Natural killer cell (primary cell): Measurements from ENCODE around the gene MED8. TPM values are rescaled to one million over a fixed set of nuclear protein-coding genes. Genes with fewer than 3 reads are reported as not detected.

ENCODE experiments used
- ATAC-seq, 3 donors: fragments of 150-1000 bp in 2 of 3; fragments of 200-7000 bp in 1 of 3; cut with Tn5 transposase; 1 replicate in 1 of 3; 2 replicates in 2 of 3; pipeline ENCODE4 v1.10.0; 2021; ENCODE audit warnings: mild to moderate bottlenecking in 2 of 3, moderate library complexity in 2 of 3
- DNase-seq, 2 donors: peaks; one replicate each; pipeline versions ENCODE4 v3.0.0 to v3.0.0-alpha.2; 2013 to 2021; ENCODE audit warnings: mixed read lengths in 1 of 2
- H3K27ac ChIP-seq: one replicate; pipeline ENCODE4 v1.5.1; 2013; ENCODE audit warnings: mild to moderate bottlenecking, low read length
- H3K27me3 ChIP-seq: one replicate; pipeline ENCODE4 v1.6.1; 2013; ENCODE audit warnings: low read length; ENCODE audit not compliant: control insufficient read depth, insufficient read depth
- H3K36me3 ChIP-seq: one replicate; pipeline ENCODE4 v1.6.1; 2013; ENCODE audit warnings: low read length; ENCODE audit not compliant: control insufficient read depth, insufficient read depth
- H3K4me1 ChIP-seq: one replicate; pipeline ENCODE4 v1.6.1; 2013; ENCODE audit warnings: low read length; ENCODE audit not compliant: control insufficient read depth, insufficient read depth
- H3K4me3 ChIP-seq: one replicate; pipeline ENCODE4 v1.5.1; 2013; ENCODE audit warnings: low read length
- H3K9me3 ChIP-seq: one replicate; pipeline ENCODE4 v1.6.1; 2013; ENCODE audit warnings: low read length; ENCODE audit not compliant: control insufficient read depth, insufficient read depth
- H3K27ac Mint-ChIP-seq, 2 donors: one replicate each; pipeline ENCODE4 v1.8.0; 2022; ENCODE audit warnings: mild to moderate bottlenecking in 2 of 2, mixed read lengths in 2 of 2, moderate library complexity in 1 of 2
- H3K27me3 Mint-ChIP-seq, 2 donors: one replicate each; pipeline ENCODE4 v1.8.0; 2022; ENCODE audit warnings: low read depth in 2 of 2, mixed read lengths in 2 of 2
- H3K36me3 Mint-ChIP-seq: one replicate; pipeline ENCODE4 v1.8.0; 2022; ENCODE audit warnings: mixed read lengths
- H3K4me1 Mint-ChIP-seq, 2 donors: one replicate each; pipeline ENCODE4 v1.8.0; 2022; ENCODE audit warnings: mixed read lengths in 2 of 2
- H3K4me3 Mint-ChIP-seq: one replicate; pipeline ENCODE4 v1.8.0; 2022; ENCODE audit warnings: mild to moderate bottlenecking, moderate library complexity, mixed read lengths
- H3K9me3 Mint-ChIP-seq, 2 donors: one replicate each; pipeline ENCODE4 v1.8.0; 2022; ENCODE audit warnings: mixed read lengths in 2 of 2
- WGBS: methylation state at CpG from one replicate; pipeline ENCODE4 v1.1.7; 2013; ENCODE audit warnings: missing lambda C conversion rate; ENCODE audit not compliant: insufficient coverage; 5-methylcytosine and 5-hydroxymethylcytosine counted together
- intact Hi-C: fragments of 100-400 bp; cut with micrococcal nuclease; formaldehyde crosslinking; loops from one replicate; pipeline ENCODE4 v1.14.2; 2022
- total RNA-seq, 4 donors: library from RNA; stranded (reverse); fragments of 120-200 nt in 1 of 4; gene quantifications; one replicate each; pipeline versions ENCODE4 v1.2.3 to v1.2.4, GENCODE V29; 2013 to 2022
- TF ChIP-seq, protein P1 (sequence below): fragments of 200-600 bp; IDR thresholded peaks from one replicate; pipeline ENCODE4 v1.8.0; 2022; ENCODE audit warnings: antibody characterized with exemption

Gene MED8
- total RNA-seq, 3 donors from 2014 or later (not counting 1 experiment from before 2014, with no cell fraction given): 17.8 to 26.8 (median 22.0) TPM

DNA sequence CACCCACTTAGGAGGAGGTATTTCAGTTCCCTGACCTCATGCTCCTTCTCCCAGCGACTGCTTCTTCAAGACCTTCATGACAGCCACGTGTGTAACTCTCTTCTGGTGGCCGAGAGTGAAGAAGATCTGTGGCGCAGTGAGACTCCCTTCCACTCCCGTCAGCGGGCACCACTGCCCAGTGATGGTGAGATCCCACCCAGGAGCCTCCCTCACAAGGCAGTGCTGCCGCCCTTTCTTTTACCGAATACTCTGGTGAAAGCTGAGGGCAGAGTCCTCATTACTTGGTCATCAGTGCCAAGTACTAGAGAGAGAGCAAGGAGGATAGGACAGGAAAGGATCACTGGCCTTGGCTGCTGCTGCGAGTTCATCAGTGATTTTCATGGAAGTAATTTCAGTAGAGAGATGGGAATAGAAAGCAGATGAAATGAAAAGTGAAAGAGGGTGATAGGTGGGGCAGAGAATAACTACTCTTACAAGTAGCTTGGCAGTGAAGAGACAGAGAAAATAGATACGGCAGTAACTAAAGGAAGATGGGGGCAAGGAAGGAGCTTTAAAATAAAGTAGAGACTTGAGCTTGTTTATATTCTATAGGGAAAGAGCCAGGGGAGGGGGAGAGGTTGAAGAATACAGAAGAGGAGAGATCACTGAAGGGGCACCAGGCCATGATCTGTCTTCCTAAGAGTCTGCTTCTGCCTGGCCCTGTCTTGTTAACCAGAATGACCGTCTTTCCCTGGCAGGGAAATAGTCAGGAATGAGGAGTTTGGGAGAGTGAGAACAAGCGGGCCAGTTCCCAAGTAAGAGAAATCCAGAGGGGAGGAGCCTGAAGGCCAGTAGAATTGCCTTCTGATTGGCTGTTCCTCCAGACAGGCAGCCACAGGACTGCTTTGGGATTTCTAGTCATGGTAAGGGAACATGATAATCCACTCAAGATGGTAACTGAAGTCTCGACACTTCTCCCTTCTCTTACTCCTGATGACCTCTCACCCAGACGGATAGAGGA, 45.8 kb upstream of the MED8 start:
- peak overlapping the region in 1 of 2 donors; percentile 13 for H3K27ac Mint-ChIP-seq
- no peak overlapping the region for H3K27ac ChIP-seq
- no peaks in the 10 kb centered on the region for H3K9me3 ChIP-seq
- DNase-seq (no peak), ATAC-seq (no peak)
- intact Hi-C loops: no loop called here
- peaks cover 68% of the 10 kb centered on the region for H3K36me3 ChIP-seq
- WGBS: 95% methylated on average over 14 of the region's 14 CpGs
- no peaks in the 10 kb centered on the region for H3K36me3 Mint-ChIP-seq
- TF ChIP-seq, protein P1, sequence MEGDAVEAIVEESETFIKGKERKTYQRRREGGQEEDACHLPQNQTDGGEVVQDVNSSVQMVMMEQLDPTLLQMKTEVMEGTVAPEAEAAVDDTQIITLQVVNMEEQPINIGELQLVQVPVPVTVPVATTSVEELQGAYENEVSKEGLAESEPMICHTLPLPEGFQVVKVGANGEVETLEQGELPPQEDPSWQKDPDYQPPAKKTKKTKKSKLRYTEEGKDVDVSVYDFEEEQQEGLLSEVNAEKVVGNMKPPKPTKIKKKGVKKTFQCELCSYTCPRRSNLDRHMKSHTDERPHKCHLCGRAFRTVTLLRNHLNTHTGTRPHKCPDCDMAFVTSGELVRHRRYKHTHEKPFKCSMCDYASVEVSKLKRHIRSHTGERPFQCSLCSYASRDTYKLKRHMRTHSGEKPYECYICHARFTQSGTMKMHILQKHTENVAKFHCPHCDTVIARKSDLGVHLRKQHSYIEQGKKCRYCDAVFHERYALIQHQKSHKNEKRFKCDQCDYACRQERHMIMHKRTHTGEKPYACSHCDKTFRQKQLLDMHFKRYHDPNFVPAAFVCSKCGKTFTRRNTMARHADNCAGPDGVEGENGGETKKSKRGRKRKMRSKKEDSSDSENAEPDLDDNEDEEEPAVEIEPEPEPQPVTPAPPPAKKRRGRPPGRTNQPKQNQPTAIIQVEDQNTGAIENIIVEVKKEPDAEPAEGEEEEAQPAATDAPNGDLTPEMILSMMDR: no peak
- no peaks in the 10 kb centered on the region for H3K27me3 Mint-ChIP-seq
- H3K9me3 Mint-ChIP-seq: no peaks in the 10 kb centered on the region
- H3K27me3 ChIP-seq: no peaks in the 10 kb centered on the region
- H3K4me3 ChIP-seq: no peak overlapping the region
- no peaks in the 10 kb centered on the region for H3K4me1 Mint-ChIP-seq
- H3K4me1 ChIP-seq: no peaks in the 10 kb centered on the region
- H3K4me3 Mint-ChIP-seq: no peak overlapping the region

DNA sequence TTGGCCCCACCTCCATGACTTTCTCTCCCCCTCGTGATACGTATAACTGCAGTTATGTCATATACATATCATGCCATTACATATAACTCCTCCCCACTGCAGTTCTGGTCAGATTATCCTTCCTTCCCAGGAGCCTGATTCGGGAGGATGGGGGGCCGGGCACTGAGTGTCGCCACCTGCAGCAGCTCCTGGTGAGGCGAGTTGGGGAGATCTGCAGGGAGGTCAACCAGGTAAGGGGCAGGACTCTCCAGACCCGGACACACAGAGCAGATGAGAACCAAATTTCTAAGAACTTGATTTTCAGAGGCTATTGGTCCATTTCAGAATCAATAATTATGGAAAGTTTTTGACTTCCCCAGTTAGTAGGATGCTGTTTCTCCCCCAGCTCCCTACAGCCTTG, 44.7 kb upstream of the MED8 start:
- H3K27me3 Mint-ChIP-seq: no peaks in the 10 kb centered on the region
- H3K9me3 ChIP-seq: no peaks in the 10 kb centered on the region
- H3K4me3 Mint-ChIP-seq: no peak overlapping the region
- intact Hi-C loops: no loop called here
- H3K36me3 Mint-ChIP-seq: no peaks in the 10 kb centered on the region
- ATAC-seq (no peak), DNase-seq (no peak)
- H3K36me3 ChIP-seq: peaks cover 69% of the 10 kb centered on the region
- H3K4me1 Mint-ChIP-seq: no peaks in the 10 kb centered on the region
- TF ChIP-seq, protein P1: no peak
- no peak overlapping the region for H3K27ac Mint-ChIP-seq
- WGBS: 98% methylated on average over 7 of the region's 7 CpGs
- H3K9me3 Mint-ChIP-seq: no peaks in the 10 kb centered on the region
- H3K4me3 ChIP-seq: no peak overlapping the region
- H3K27me3 ChIP-seq: no peaks in the 10 kb centered on the region
- no peak overlapping the region for H3K27ac ChIP-seq
- H3K4me1 ChIP-seq: no peaks in the 10 kb centered on the region

DNA sequence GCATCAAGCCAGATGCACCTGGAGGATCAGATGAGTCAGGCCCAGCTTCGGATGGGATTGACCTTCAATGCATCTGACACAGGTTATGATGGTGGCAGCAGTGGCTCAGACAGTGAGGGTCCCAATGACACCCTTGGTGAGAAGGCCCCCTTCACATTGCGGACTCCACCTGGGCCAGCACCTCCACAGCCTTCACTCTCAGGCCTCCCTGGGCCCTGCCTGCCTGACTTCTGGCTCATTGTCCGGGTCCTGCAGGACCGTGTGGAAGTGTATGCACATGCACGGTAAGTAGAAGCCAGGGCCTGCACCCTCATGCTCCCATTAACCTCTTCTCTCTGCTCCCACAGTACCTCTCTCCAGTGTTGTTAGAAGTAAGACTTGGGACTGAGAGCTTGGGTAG, 43.3 kb upstream of the MED8 start:
- ATAC-seq: no peak
- Mint-ChIP-seq H3K36me3 (no peaks in the 10 kb centered on the region), H3K9me3 (no peaks in the 10 kb centered on the region), H3K27me3 (no peaks in the 10 kb centered on the region), H3K27ac (no peak overlapping the region), H3K4me3 (no peak overlapping the region), H3K4me1 (no peaks in the 10 kb centered on the region)
- Histone ChIP-seq H3K4me1 (no peaks in the 10 kb centered on the region), H3K36me3 (peaks cover 72% of the 10 kb centered on the region), H3K27ac (no peak overlapping the region), H3K27me3 (no peaks in the 10 kb centered on the region), H3K4me3 (no peak overlapping the region), H3K9me3 (no peaks in the 10 kb centered on the region)
- 95% methylated on average over 4 of the region's 5 CpGs for WGBS
- TF ChIP-seq, protein P1: no peak
- no peak for DNase-seq
- intact Hi-C loops: no loop called here
